H9 (cell line): ENCODE measurements around the gene SLC7A6. TPM values are rescaled to one million over a fixed set of nuclear protein-coding genes. Genes with fewer than 3 reads are reported as not detected.

Experiments
- DNase-seq: peaks from one replicate; pipeline ENCODE4 v3.0.0-alpha.2; 2017
- H2AFZ ChIP-seq: one replicate; pipeline ENCODE4 v1.6.1; 2013; ENCODE audit warnings: mild to moderate bottlenecking, low read length, control low read depth, moderate library complexity
- H2AK5ac ChIP-seq: 2 replicates; pipeline ENCODE4 v1.6.1; 2013; ENCODE audit warnings: low read length, control low read depth, mixed read lengths; ENCODE audit not compliant: insufficient read length
- H2BK120ac ChIP-seq: one replicate; pipeline ENCODE4 v1.6.1; 2013; ENCODE audit warnings: low read depth, mild to moderate bottlenecking, low read length, control low read depth, inconsistent platforms; ENCODE audit not compliant: poor library complexity, severe bottlenecking
- H2BK12ac ChIP-seq: 2 replicates; pipeline ENCODE4 v1.6.1; 2013; ENCODE audit warnings: low read length, control low read depth, mixed read lengths, low read depth; ENCODE audit not compliant: insufficient read length
- H2BK15ac ChIP-seq: 2 replicates; pipeline ENCODE4 v1.6.1; 2013; ENCODE audit warnings: low read depth, low read length, control low read depth
- H2BK20ac ChIP-seq: one replicate; pipeline ENCODE4 v1.6.1; 2013; ENCODE audit warnings: low read depth, mild to moderate bottlenecking, low read length, control low read depth, inconsistent platforms; ENCODE audit not compliant: poor library complexity, severe bottlenecking
- H2BK5ac ChIP-seq: 2 replicates; pipeline ENCODE4 v1.6.1; 2013; ENCODE audit warnings: low read length, control low read depth, mixed read lengths; ENCODE audit not compliant: insufficient read length
- H3K14ac ChIP-seq: 2 replicates; pipeline ENCODE4 v1.6.1; 2013; ENCODE audit warnings: low read length, control low read depth; ENCODE audit not compliant: insufficient read depth
- H3K18ac ChIP-seq: 2 replicates; pipeline ENCODE4 v1.6.1; 2013; ENCODE audit warnings: low read depth, mild to moderate bottlenecking, mixed read lengths, low read length, control low read depth; ENCODE audit not compliant: insufficient read length
- H3K23ac ChIP-seq: 2 replicates; pipeline ENCODE4 v1.6.1; 2013; ENCODE audit warnings: low read length, control low read depth, mixed read lengths, low read depth; ENCODE audit not compliant: insufficient read length
- H3K23me2 ChIP-seq: 2 replicates; pipeline ENCODE4 v1.6.1; 2013; ENCODE audit warnings: low read depth, mild to moderate bottlenecking, mixed read lengths, low read length, control low read depth; ENCODE audit not compliant: insufficient read length, poor library complexity, severe bottlenecking
- H3K27ac ChIP-seq: 2 replicates; pipeline ENCODE4 v1.5.1; 2013; ENCODE audit warnings: low read length, control low read depth, mixed read lengths, low read depth; ENCODE audit not compliant: insufficient read length
- H3K27me3 ChIP-seq: 2 replicates; pipeline ENCODE4 v1.6.1; 2013; ENCODE audit warnings: low read length, control low read depth, inconsistent platforms; ENCODE audit not compliant: insufficient read depth
- H3K4ac ChIP-seq: 2 replicates; pipeline ENCODE4 v1.6.1; 2013; ENCODE audit warnings: low read depth, mild to moderate bottlenecking, control low read depth, inconsistent platforms, low read length, moderate library complexity
- H3K4me1 ChIP-seq: 2 replicates; pipeline ENCODE4 v1.6.1; 2013; ENCODE audit warnings: low read length, control low read depth, inconsistent platforms; ENCODE audit not compliant: insufficient read depth
- H3K4me2 ChIP-seq: 2 replicates; pipeline ENCODE4 v1.6.1; 2013; ENCODE audit warnings: low read length, control low read depth, mixed read lengths; ENCODE audit not compliant: insufficient read length, insufficient read depth
- H3K56ac ChIP-seq: 2 replicates; pipeline ENCODE4 v1.6.1; 2013; ENCODE audit warnings: low read depth, mild to moderate bottlenecking, mixed read lengths, low read length, control low read depth; ENCODE audit not compliant: insufficient read length
- H3K79me1 ChIP-seq: 2 replicates; pipeline ENCODE4 v1.6.1; 2013; ENCODE audit warnings: low read depth, mild to moderate bottlenecking, moderate library complexity, low read length, control low read depth, inconsistent platforms; ENCODE audit not compliant: insufficient read depth, poor library complexity, severe bottlenecking
- H3K79me2 ChIP-seq: 2 replicates; pipeline ENCODE4 v1.6.1; 2013; ENCODE audit warnings: low read length, control low read depth, inconsistent platforms; ENCODE audit not compliant: insufficient read depth
- H3K9ac ChIP-seq: 2 replicates; pipeline ENCODE4 v1.6.1; 2013; ENCODE audit warnings: low read length, control low read depth, mixed read lengths; ENCODE audit not compliant: insufficient read length; ENCODE audit errors: extremely low read depth
- H3K9me3 ChIP-seq: one replicate; pipeline ENCODE4 v1.6.1; 2013; ENCODE audit warnings: low read depth, low read length, inconsistent platforms; ENCODE audit not compliant: control insufficient read depth
- H3T11ph ChIP-seq: one replicate; pipeline ENCODE4 v1.6.1; 2013; ENCODE audit warnings: mild to moderate bottlenecking, low read length, control low read depth, inconsistent platforms
- H4K20me1 ChIP-seq: one replicate; pipeline ENCODE4 v1.6.1; 2013; ENCODE audit not compliant: control insufficient read depth, insufficient read length, insufficient read depth
- H4K5ac ChIP-seq: 2 replicates; pipeline ENCODE4 v1.6.1; 2013; ENCODE audit warnings: low read depth, mild to moderate bottlenecking, mixed read lengths, low read length, control low read depth; ENCODE audit not compliant: insufficient read length
- H4K8ac ChIP-seq: replicated peaks from 2 replicates; pipeline ENCODE4 v1.6.1; 2013; ENCODE audit warnings: low read length, control low read depth, mixed read lengths, low read depth; ENCODE audit not compliant: insufficient read length
- H4K91ac ChIP-seq: 2 replicates; pipeline ENCODE4 v1.6.1; 2013; ENCODE audit warnings: low read depth, mild to moderate bottlenecking, moderate library complexity, mixed read lengths, low read length, control low read depth; ENCODE audit not compliant: insufficient read length
- H3K27ac Mint-ChIP-seq, 3 experiments: 2 replicates in 2 of 3; 3 replicates in 1 of 3; pipeline ENCODE4 v1.8.0; 2020 to 2021; ENCODE audit warnings: mixed read lengths in 3 of 3, mild to moderate bottlenecking in 1 of 3, moderate library complexity in 1 of 3
- H3K27me3 Mint-ChIP-seq: 2 replicates; pipeline ENCODE4 v1.8.0; 2021; ENCODE audit warnings: low read depth, mild to moderate bottlenecking, moderate library complexity, mixed read lengths
- H3K36me3 Mint-ChIP-seq, 3 experiments: 2 replicates in 2 of 3; 3 replicates in 1 of 3; pipeline ENCODE4 v1.8.0; 2020 to 2021; ENCODE audit warnings: low read depth in 3 of 3, mixed read lengths in 3 of 3; ENCODE audit not compliant: insufficient read depth in 1 of 3
- H3K4me1 Mint-ChIP-seq, 2 experiments: 2 replicates each; pipeline ENCODE4 v1.8.0; 2020; ENCODE audit warnings: mixed read lengths in 2 of 2
- H3K4me3 Mint-ChIP-seq, 2 experiments: 2 replicates in 1 of 2; 3 replicates in 1 of 2; pipeline ENCODE4 v1.8.0; 2020 to 2021; ENCODE audit warnings: mild to moderate bottlenecking in 2 of 2, mixed read lengths in 2 of 2, moderate library complexity in 1 of 2
- H3K9me3 Mint-ChIP-seq, 2 experiments: 2 replicates in 1 of 2; 3 replicates in 1 of 2; pipeline ENCODE4 v1.8.0; 2020; ENCODE audit warnings: mild to moderate bottlenecking in 2 of 2, mixed read lengths in 2 of 2, moderate library complexity in 1 of 2
- CTCF ChIP-seq: fragments of 200-600 bp; sonication (generic); conservative IDR thresholded peaks from 3 replicates; pipeline ENCODE4 v1.8.0; 2021; ENCODE audit warnings: antibody characterized with exemption, mild to moderate bottlenecking
- WGBS: extraction: QIAGEN DNeasy Blood & Tissue Kit; methylation state at CpG from one replicate; pipeline ENCODE4 v1.1.7; 2013; ENCODE audit warnings: missing lambda C conversion rate, low lambda C conversion rate, mixed read lengths; ENCODE audit not compliant: insufficient read length; ENCODE audit errors: extremely low coverage; 5-methylcytosine and 5-hydroxymethylcytosine counted together
- total RNA-seq: library from RNA; stranded (reverse); gene quantifications from 2 replicates; pipeline ENCODE4 v1.2.1, GENCODE V29; 2021

SLC7A6 gene
- total RNA-seq, 1 experiment from 2014 or later, result 21.1 TPM

GRCh38 chr16:68230956-68231355, 33.4 kb upstream of the SLC7A6 start:
- Histone ChIP-seq H3K23me2 (peaks cover 8% of the 10 kb centered on the region), H2BK20ac (no peak overlapping the region), H2BK15ac (no peak overlapping the region), H2BK120ac (no peak overlapping the region), H4K5ac (no peak overlapping the region), H3K27me3 (no peaks in the 10 kb centered on the region), H2BK12ac (no peak overlapping the region), H3K4me1 (no peaks in the 10 kb centered on the region; the same call in 1 of the 2 replicates), H3K4ac (no peak overlapping the region), H3K79me1 (no peaks in the 10 kb centered on the region), H2AFZ (no peak overlapping the region), H2BK5ac (no peak overlapping the region), H3K14ac (no peak overlapping the region), H3K9me3 (no peaks in the 10 kb centered on the region), H3T11ph (no peak overlapping the region), H2AK5ac (no peak overlapping the region), H3K56ac (no peak overlapping the region), H4K8ac (no peak overlapping the region), H3K4me2 (no peak overlapping the region), H3K9ac (no peak overlapping the region), H4K20me1 (no peaks in the 10 kb centered on the region), H3K23ac (no peak overlapping the region), H4K91ac (no peak overlapping the region), H3K79me2 (no peaks in the 10 kb centered on the region; the same call in 1 of the 2 replicates), H3K18ac (no peak overlapping the region), H3K27ac (no peak overlapping the region)
- Mint-ChIP-seq H3K9me3 (no peaks in the 10 kb centered on the region), H3K4me3 (no peak overlapping the region; a peak in 1 of 5 replicates), H3K27me3 (no peaks in the 10 kb centered on the region), H3K27ac (no peak overlapping the region; a peak in 1 of 7 replicates), H3K4me1 (peaks cover 16 to 19% of the 10 kb centered on the region in 2 experiments), H3K36me3 (peaks cover 10 to 53% (median 46%) of the 10 kb centered on the region in 3 experiments; a peak in 6 of 7 replicates)
- no CpG with 5 or more reads among the region's 12 CpGs for WGBS
- TF ChIP-seq CTCF, result no peak
- DNase-seq, result no peak
